Measurements from ENCODE around the gene NTN1. TPM values are rescaled to one million over a fixed set of nuclear protein-coding genes. Genes with fewer than 3 reads are reported as not detected.

Gene NTN1
- total and polyA plus RNA-seq, 2 experiments from 2014 or later = 0.11 to 0.21 TPM

GRCh38 chr17:9179602-9180001 is 158.3 kb downstream of the NTN1 start:
- no peak for DNase-seq
- Histone ChIP-seq H3K4me1 (ENCODE audit: insufficient read depth) (no peaks in the 10 kb centered on the region), H3K27me3 (replicated peaks; ENCODE audit: insufficient read depth) (no peaks in the 10 kb centered on the region; the same call in 1 of the 2 replicates), H3K9me3 (ENCODE audit: low read depth) (no peaks in the 10 kb centered on the region), H3K9ac (no peak overlapping the region), H3K79me2 (ENCODE audit: insufficient read depth) (no peaks in the 10 kb centered on the region), H3K9me2 (ENCODE audit: insufficient read depth) (no peaks in the 10 kb centered on the region), H3K36me3 (ENCODE audit: low read depth) (no peaks in the 10 kb centered on the region), H2AFZ (no peak overlapping the region), H4K20me1 (ENCODE audit: insufficient read depth) (no peaks in the 10 kb centered on the region), H3K4me2 (ENCODE audit: unreplicated experiment) (no peak overlapping the region), H3K27ac (no peak overlapping the region), H3F3A (ENCODE audit: insufficient read depth) (no peaks in the 10 kb centered on the region), H3K4me3 (no peak overlapping the region)
- in situ Hi-C loops (cut with MboI) = no loop called here
- WGBS, 2 experiments (ENCODE audit: low coverage in 1 of 2, low lambda C conversion rate in 2 of 2, missing lambda C conversion rate in 2 of 2) = 73 to 78% methylated on average over 14 of the region's 14 CpGs
- no peak for TF ChIP-seq EZH2 (IDR thresholded peaks at IDR 0.05; ENCODE audit: insufficient read depth, poor library complexity, severe bottlenecking)
- TF ChIP-seq EZH2phosphoT487 (IDR thresholded peaks at IDR 0.05; ENCODE audit: insufficient read depth, low read depth) = no peak

GRCh38 chr17:9181640-9182039 is 160.3 kb downstream of the NTN1 start:
- Histone ChIP-seq H3F3A (ENCODE audit: insufficient read depth) (no peaks in the 10 kb centered on the region), H3K79me2 (ENCODE audit: insufficient read depth) (no peaks in the 10 kb centered on the region), H4K20me1 (ENCODE audit: insufficient read depth) (no peaks in the 10 kb centered on the region), H3K36me3 (ENCODE audit: low read depth) (no peaks in the 10 kb centered on the region), H3K4me3 (no peak overlapping the region), H3K9me3 (ENCODE audit: low read depth) (no peaks in the 10 kb centered on the region), H3K4me2 (ENCODE audit: unreplicated experiment) (no peak overlapping the region), H3K4me1 (ENCODE audit: insufficient read depth) (no peaks in the 10 kb centered on the region), H3K9ac (no peak overlapping the region), H3K27me3 (replicated peaks; ENCODE audit: insufficient read depth) (no peaks in the 10 kb centered on the region; the same call in 1 of the 2 replicates), H2AFZ (no peak overlapping the region), H3K27ac (no peak overlapping the region), H3K9me2 (ENCODE audit: insufficient read depth) (no peaks in the 10 kb centered on the region)
- in situ Hi-C loops (cut with MboI) = no loop called here
- WGBS, 2 experiments (ENCODE audit: low coverage in 1 of 2, low lambda C conversion rate in 2 of 2, missing lambda C conversion rate in 2 of 2) = 74 to 80% methylated on average over 4 of the region's 4 CpGs
- no peak for TF ChIP-seq EZH2phosphoT487 (IDR thresholded peaks at IDR 0.05; ENCODE audit: insufficient read depth, low read depth)
- no peak for TF ChIP-seq EZH2 (IDR thresholded peaks at IDR 0.05; ENCODE audit: insufficient read depth, poor library complexity, severe bottlenecking)
- DNase-seq = no peak

- Histone ChIP-seq H3F3A (ENCODE audit: insufficient read depth) (no peaks in the 10 kb centered on the region), H3K9me2 (ENCODE audit: insufficient read depth) (no peaks in the 10 kb centered on the region), H3K27ac (no peak overlapping the region), H3K79me2 (ENCODE audit: insufficient read depth) (no peaks in the 10 kb centered on the region), H3K4me2 (ENCODE audit: unreplicated experiment) (no peak overlapping the region), H3K36me3 (ENCODE audit: low read depth) (no peaks in the 10 kb centered on the region), H3K9ac (no peak overlapping the region), H3K9me3 (ENCODE audit: low read depth) (no peaks in the 10 kb centered on the region), H3K27me3 (replicated peaks; ENCODE audit: insufficient read depth) (no peaks in the 10 kb centered on the region; the same call in 1 of the 2 replicates), H3K4me1 (ENCODE audit: insufficient read depth) (no peaks in the 10 kb centered on the region), H4K20me1 (ENCODE audit: insufficient read depth) (no peaks in the 10 kb centered on the region), H2AFZ (no peak overlapping the region), H3K4me3 (no peak overlapping the region)
- in situ Hi-C loops (cut with MboI) = no loop called here
- WGBS, 2 experiments (ENCODE audit: low coverage in 1 of 2, low lambda C conversion rate in 2 of 2, missing lambda C conversion rate in 2 of 2) = 79 to 82% methylated on average over 14 of the region's 14 CpGs
- TF ChIP-seq EZH2 (IDR thresholded peaks at IDR 0.05; ENCODE audit: insufficient read depth, poor library complexity, severe bottlenecking) (no peak), EZH2phosphoT487 (IDR thresholded peaks at IDR 0.05; ENCODE audit: insufficient read depth, low read depth) (no peak)
- DNase-seq = no peak
Observed at GRCh38 chr17:9183306-9183705, 162.0 kb downstream of the NTN1 start.

- no peaks in the 10 kb centered on the region for H3K9me2 ChIP-seq (ENCODE audit: insufficient read depth)
- no peaks in the 10 kb centered on the region for H3K79me2 ChIP-seq (ENCODE audit: insufficient read depth)
- H2AFZ ChIP-seq = no peak overlapping the region
- H3K4me1 ChIP-seq (ENCODE audit: insufficient read depth) = no peaks in the 10 kb centered on the region
- no peak overlapping the region for H3K4me2 ChIP-seq (ENCODE audit: unreplicated experiment)
- no peaks in the 10 kb centered on the region for H3K9me3 ChIP-seq (ENCODE audit: low read depth)
- WGBS, 2 experiments (ENCODE audit: low coverage in 1 of 2, low lambda C conversion rate in 2 of 2, missing lambda C conversion rate in 2 of 2) = 73 to 77% methylated on average over 7 to 9 of the region's 9 CpGs
- no peak for TF ChIP-seq EZH2 (IDR thresholded peaks at IDR 0.05; ENCODE audit: insufficient read depth, poor library complexity, severe bottlenecking)
- TF ChIP-seq EZH2phosphoT487 (IDR thresholded peaks at IDR 0.05; ENCODE audit: insufficient read depth, low read depth) = no peak
- no peaks in the 10 kb centered on the region; the same call in 1 of the 2 replicates for H3K27me3 ChIP-seq (replicated peaks; ENCODE audit: insufficient read depth)
- DNase-seq = no peak
- H3K4me3 ChIP-seq = no peak overlapping the region
- H3F3A ChIP-seq (ENCODE audit: insufficient read depth) = no peaks in the 10 kb centered on the region
- H3K27ac ChIP-seq = no peak overlapping the region
- H3K36me3 ChIP-seq (ENCODE audit: low read depth) = no peaks in the 10 kb centered on the region
- in situ Hi-C loops (cut with MboI) = no loop called here
- H3K9ac ChIP-seq = no peak overlapping the region
- no peaks in the 10 kb centered on the region for H4K20me1 ChIP-seq (ENCODE audit: insufficient read depth)
Observed at GRCh38 chr17:9185142-9185541, 163.8 kb downstream of the NTN1 start.
